ENCODE measurements around the gene TAF15. TPM values are rescaled to one million over a fixed set of nuclear protein-coding genes. Genes with fewer than 3 reads are reported as not detected.

The TAF15 gene
- polyA plus RNA-seq, 1 experiment: 27.4 TPM

- ChIA-PET CTCF (interaction anchor here (0.6 to 1.6 kb wide), 2 partner anchors 22 to 75 kb away, joined by 3 to 8 read pairs; no protein-coding TSS in a partner anchor), POLR2A (no interaction called here)
- H3K4me3 ChIP-seq (ENCODE audit: low read depth, low read length): no peak overlapping the region
- TF ChIP-seq CTCF (IDR thresholded peaks at IDR 0.05; ENCODE audit: insufficient read depth, low read depth, low read length): no peak
- H3K36me3 ChIP-seq (ENCODE audit: control insufficient read depth, insufficient read depth, low read length): no peaks in the 10 kb centered on the region
- no peaks in the 10 kb centered on the region for H3K27me3 ChIP-seq (ENCODE audit: control insufficient read depth, insufficient read depth, low read length)
- no peak for DNase-seq (ENCODE audit: low read depth)
Observed at GRCh38 chr17:35870906-35871819, 61.9 kb downstream of the TAF15 start.

- no peak for TF ChIP-seq CTCF (IDR thresholded peaks at IDR 0.05; ENCODE audit: insufficient read depth, low read depth, low read length)
- no peaks in the 10 kb centered on the region for H3K27me3 ChIP-seq (ENCODE audit: control insufficient read depth, insufficient read depth, low read length)
- CTCF ChIA-PET: interaction anchor here (1.6 kb wide), 1 partner anchor 23 kb away, joined by 8 read pairs; no protein-coding TSS in a partner anchor
- DNase-seq (ENCODE audit: low read depth): no peak
- no peaks in the 10 kb centered on the region for H3K36me3 ChIP-seq (ENCODE audit: control insufficient read depth, insufficient read depth, low read length)
- H3K4me3 ChIP-seq (ENCODE audit: low read depth, low read length): no peak overlapping the region
- POLR2A ChIA-PET: no interaction called here
Observed at GRCh38 chr17:35872196-35872980, 63.1 kb downstream of the TAF15 start.

GRCh38 chr17:35875072-35875799, 66.0 kb downstream of the TAF15 start:
- no peak overlapping the region for H3K4me3 ChIP-seq (ENCODE audit: low read depth, low read length)
- DNase-seq (ENCODE audit: low read depth): no peak
- H3K36me3 ChIP-seq (ENCODE audit: control insufficient read depth, insufficient read depth, low read length): no peaks in the 10 kb centered on the region
- H3K27me3 ChIP-seq (ENCODE audit: control insufficient read depth, insufficient read depth, low read length): no peaks in the 10 kb centered on the region
- CTCF ChIA-PET: interaction anchor here (0.7 to 1.4 kb wide), 2 partner anchors 9 to 1152 kb away, joined by 3 read pairs; no protein-coding TSS in a partner anchor
- POLR2A ChIA-PET: no interaction called here
- no peak for TF ChIP-seq CTCF (IDR thresholded peaks at IDR 0.05; ENCODE audit: insufficient read depth, low read depth, low read length)

GRCh38 chr17:35875800-35876139, 66.5 kb downstream of the TAF15 start:
- CTCF ChIA-PET: interaction anchor here (1.1 kb wide), 1 partner anchor 29 kb away, joined by 4 read pairs; no protein-coding TSS in a partner anchor

More at GRCh38 chr17:35875800-35876139, 66.5 kb downstream of the TAF15 start:
- Histone ChIP-seq H3K36me3 (ENCODE audit: control insufficient read depth, insufficient read depth, low read length) (no peaks in the 10 kb centered on the region), H3K4me3 (ENCODE audit: low read depth, low read length) (no peak overlapping the region), H3K27me3 (ENCODE audit: control insufficient read depth, insufficient read depth, low read length) (no peaks in the 10 kb centered on the region)
- no peak for TF ChIP-seq CTCF (IDR thresholded peaks at IDR 0.05; ENCODE audit: insufficient read depth, low read depth, low read length)
- DNase-seq (ENCODE audit: low read depth): no peak
- POLR2A ChIA-PET: no interaction called here

Measured in BJ (cell line).